Liver (tissue), 9 donors: Measurements from ENCODE around the gene SLC49A3. TPM values are rescaled to one million over a fixed set of nuclear protein-coding genes. Genes with fewer than 3 reads are reported as not detected.
A peak's percentile ranks its signal among the peaks of the same experiment; 100 is the strongest.

Source experiments
- DNase-seq: peaks from one replicate; pipeline ENCODE4 v3.0.0-alpha.2; 2017; ENCODE audit warnings: low spot score
- H3K27ac ChIP-seq, 2 donors: one replicate each; pipeline ENCODE4 v1.7.0; 2013; ENCODE audit warnings: inconsistent platforms in 2 of 2, low read length in 2 of 2, control low read depth in 1 of 2, low read depth in 1 of 2, mild to moderate bottlenecking in 1 of 2
- H3K27me3 ChIP-seq, 4 donors: one replicate each; pipeline versions ENCODE4 v1.6.1 to v1.7.0; 2013; ENCODE audit warnings: low read length in 3 of 4, inconsistent platforms in 1 of 4, mild to moderate bottlenecking in 1 of 4, moderate library complexity in 1 of 4; ENCODE audit not compliant: control insufficient read depth in 4 of 4, insufficient read depth in 4 of 4
- H3K36me3 ChIP-seq, 4 donors: one replicate each; pipeline versions ENCODE4 v1.6.1 to v1.7.0; 2013; ENCODE audit warnings: low read length in 3 of 4, mild to moderate bottlenecking in 3 of 4, low read depth in 1 of 4, moderate library complexity in 1 of 4; ENCODE audit not compliant: control insufficient read depth in 4 of 4, insufficient read depth in 3 of 4
- H3K4me1 ChIP-seq, 4 donors: one replicate each; pipeline versions ENCODE4 v1.6.1 to v1.7.0; 2013; ENCODE audit warnings: low read length in 3 of 4, mild to moderate bottlenecking in 3 of 4, moderate library complexity in 1 of 4; ENCODE audit not compliant: control insufficient read depth in 4 of 4, insufficient read depth in 4 of 4
- H3K4me3 ChIP-seq, 3 donors: one replicate each; pipeline versions ENCODE4 v1.6.1 to v1.7.0; 2013; ENCODE audit warnings: low read length in 3 of 3, control low read depth in 1 of 3, low read depth in 1 of 3, mild to moderate bottlenecking in 1 of 3
- H3K9ac ChIP-seq, 2 donors: one replicate each; pipeline ENCODE4 v1.7.0; 2013; ENCODE audit warnings: low read length in 2 of 2, mild to moderate bottlenecking in 2 of 2, moderate library complexity in 2 of 2, control low read depth in 1 of 2, low read depth in 1 of 2
- H3K9me3 ChIP-seq, 4 donors: one replicate each; pipeline versions ENCODE4 v1.6.1 to v1.7.0; 2013; ENCODE audit warnings: low read length in 3 of 4; ENCODE audit not compliant: control insufficient read depth in 4 of 4
- ATF3 ChIP-seq: IDR thresholded peaks from 2 replicates; pipeline ENCODE4 v1.6.1; 2016; ENCODE audit warnings: antibody characterized with exemption
- FOXA2 ChIP-seq: IDR thresholded peaks from 2 replicates; pipeline ENCODE4 v1.6.1; 2016; ENCODE audit warnings: antibody characterized with exemption
- HNF4A ChIP-seq, 2 donors: conservative IDR thresholded peaks; 2 replicates each; pipeline ENCODE4 v1.6.1; 2016; ENCODE audit warnings: antibody characterized with exemption in 2 of 2, mild to moderate bottlenecking in 2 of 2
- JUND ChIP-seq, 2 donors: IDR thresholded peaks; 2 replicates each; pipeline ENCODE4 v1.6.1; 2016; ENCODE audit warnings: antibody characterized with exemption in 2 of 2
- MAX ChIP-seq: IDR thresholded peaks from 2 replicates; pipeline ENCODE4 v1.6.1; 2016; ENCODE audit warnings: antibody characterized with exemption
- NR2F2 ChIP-seq: IDR thresholded peaks from 2 replicates; pipeline ENCODE4 v1.6.1; 2016; ENCODE audit warnings: antibody characterized with exemption
- RAD21 ChIP-seq, 2 donors: IDR thresholded peaks; 2 replicates each; pipeline ENCODE4 v1.6.1; 2016; ENCODE audit warnings: antibody characterized with exemption in 2 of 2, mild to moderate bottlenecking in 2 of 2
- RXRA ChIP-seq, 2 donors: IDR thresholded peaks; 2 replicates each; pipeline ENCODE4 v1.6.1; 2017 to 2018; ENCODE audit warnings: antibody characterized with exemption in 2 of 2, mild to moderate bottlenecking in 1 of 2
- SP1 ChIP-seq: IDR thresholded peaks from 2 replicates; pipeline ENCODE4 v1.6.1; 2018; ENCODE audit warnings: antibody characterized with exemption, mild to moderate bottlenecking
- YY1 ChIP-seq: IDR thresholded peaks from 2 replicates; pipeline ENCODE4 v1.6.1; 2016; ENCODE audit warnings: antibody characterized with exemption, mild to moderate bottlenecking
- WGBS: extraction: QIAGEN DNeasy Blood & Tissue Kit; methylation state at CpG from one replicate; pipeline ENCODE4 v1.1.7; 2013; 5-methylcytosine and 5-hydroxymethylcytosine counted together
- polyA plus RNA-seq, 2 donors: library from polyadenylated mRNA; stranded (reverse) in 1 of 2; unstranded in 1 of 2; fragments of 200-250 nt in 1 of 2; fragments of >200 nt in 1 of 2; fragmentation: Nextera tagmentation in 1 of 2; extraction: Ambion mirVana in 1 of 2; gene quantifications; one replicate each; pipeline versions ENCODE4 v1.2.1 to v1.2.3, GENCODE V29; 2013 to 2015
- total RNA-seq, 2 donors: library from RNA; depleted of rRNA; stranded (reverse); fragments of >200 nt; gene quantifications; one replicate each; pipeline ENCODE4 v1.2.3, GENCODE V29; 2014
- donor health status: healthy.
- donor health status: healthy.
- donor health status: healthy.
- donor health status: healthy.
- donor health status: healthy.

SLC49A3 gene
- total and polyA plus RNA-seq, 4 donors = 0.40 to 3.6 (median 2.0) TPM

DNA sequence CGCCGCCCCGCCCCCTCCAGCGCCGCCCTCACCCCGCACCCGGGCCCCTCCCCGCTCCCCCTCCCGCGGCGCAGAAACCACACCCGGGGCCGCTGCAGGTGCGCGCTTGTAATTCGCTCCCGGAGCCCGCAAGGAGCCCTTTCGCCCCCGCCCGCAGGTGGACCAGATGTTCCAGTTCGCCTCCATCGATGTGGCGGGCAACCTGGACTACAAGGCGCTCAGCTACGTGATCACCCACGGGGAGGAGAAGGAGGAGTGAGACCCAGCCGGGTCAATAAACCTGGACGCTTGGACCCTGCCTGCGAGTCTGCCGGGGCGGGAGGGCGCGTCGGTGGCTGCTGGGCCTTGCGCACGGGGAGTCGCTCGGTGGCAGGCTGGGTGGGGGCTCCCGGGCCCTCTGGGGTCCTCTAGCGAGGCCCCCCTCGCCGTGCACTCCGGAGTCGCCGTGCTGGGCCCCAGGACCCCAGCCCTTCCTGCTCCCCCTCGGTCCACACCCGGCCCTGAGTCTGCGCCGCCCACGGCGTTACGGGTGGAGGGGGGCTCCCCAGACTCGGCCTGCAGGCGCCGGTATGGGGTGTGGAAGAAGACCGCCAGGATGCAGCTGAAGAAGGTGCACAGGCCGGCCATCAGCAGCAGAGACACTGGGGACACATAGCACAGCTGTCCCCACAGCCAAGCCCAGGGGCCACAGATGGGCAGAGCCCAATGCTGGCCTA, 7.1 kb downstream of the SLC49A3 start (continued):
- TF ChIP-seq ATF3 = no peak

- Histone ChIP-seq H3K27me3 (no peaks in the 10 kb centered on the region), H3K36me3 (no peaks in the 10 kb centered on the region), H3K9me3 (no peaks in the 10 kb centered on the region), H3K4me3 (peak overlapping the region in 1 of 3 donors; percentile 37), H3K4me1 (peaks cover 0 to 14% (median 4%) of the 10 kb centered on the region in 4 donors), H3K27ac (no peak overlapping the region), H3K9ac (no peak overlapping the region)
- 12% methylated on average over 61 of the region's 62 CpGs for whole genome bisulfite sequencing
- no peak for DNase-seq
- no peak for TF ChIP-seq SP1
These were observed 7.9 kb downstream of the SLC49A3 start for GRCh38 chr4:680928-681645.

- Histone ChIP-seq H3K9me3 (no peaks in the 10 kb centered on the region), H3K27ac (no peak overlapping the region), H3K9ac (no peak overlapping the region), H3K27me3 (no peaks in the 10 kb centered on the region), H3K4me3 (no peak overlapping the region), H3K36me3 (no peaks in the 10 kb centered on the region), H3K4me1 (peaks cover 1 to 17% (median 6%) of the 10 kb centered on the region in 4 donors)
- no peak for TF ChIP-seq ATF3
- DNase-seq = no peak
- WGBS = 70% methylated on average over 17 of the region's 17 CpGs
These were observed 8.4 kb downstream of the SLC49A3 start for GRCh38 chr4:680551-680927.

DNA sequence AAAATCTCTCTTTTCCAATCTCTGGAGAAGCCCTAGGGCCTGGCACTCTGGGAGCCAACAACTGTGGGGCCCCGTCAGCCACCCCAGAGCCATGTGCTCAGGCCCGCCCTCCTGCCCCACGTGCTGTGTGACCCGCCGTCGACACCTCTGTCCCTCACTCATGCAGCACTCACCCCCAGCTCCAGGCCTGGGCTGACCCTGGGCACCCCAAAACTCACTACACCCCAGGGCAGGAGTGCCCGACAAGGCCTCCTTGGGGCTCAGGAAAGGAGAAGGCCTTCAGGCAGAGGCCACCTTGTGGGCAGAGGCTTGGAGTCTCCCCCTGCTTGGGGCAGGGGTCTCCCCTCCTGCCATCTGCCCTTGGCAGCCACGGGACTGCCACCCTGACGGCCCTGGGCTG, 8.9 kb downstream of the SLC49A3 start:
- no peaks in the 10 kb centered on the region for H3K36me3 ChIP-seq
- peaks cover 6 to 21% (median 10%) of the 10 kb centered on the region in 4 donors for H3K4me1 ChIP-seq
- no peaks in the 10 kb centered on the region for H3K27me3 ChIP-seq
- DNase-seq = no peak
- WGBS = 86% methylated on average over 9 of the region's 9 CpGs
- H3K9me3 ChIP-seq = no peaks in the 10 kb centered on the region
- TF ChIP-seq JUND (IDR thresholded peaks at IDR 0.05) (no peak), FOXA2 (no peak), HNF4A (conservative IDR thresholded peaks at IDR 0.05) (no peak), RAD21 (IDR thresholded peaks at IDR 0.05) (no peak), RXRA (IDR thresholded peaks at IDR 0.05) (no peak), YY1 (no peak), MAX (no peak), NR2F2 (no peak), SP1 (no peak), ATF3 (no peak)
- no peak overlapping the region for H3K4me3 ChIP-seq
- H3K27ac ChIP-seq = no peak overlapping the region
- no peak overlapping the region for H3K9ac ChIP-seq
